HepG2 (cell line): ENCODE results near the gene RSAD2. TPM values are rescaled to one million over a fixed set of nuclear protein-coding genes. Genes with fewer than 3 reads are reported as not detected.

Experiments used
- CEBPZ ChIP-seq: IDR thresholded peaks from 2 replicates; pipeline ENCODE4 v1.6.1; 2012; ENCODE audit warnings: low read length, improper control_type of control experiment
- CHD2 ChIP-seq: IDR thresholded peaks from 2 replicates; pipeline ENCODE4 v1.6.1; 2011; ENCODE audit warnings: low read depth, low read length, improper control_type of control experiment
- HNRNPLL ChIP-seq: fragments of 200-400 bp; formaldehyde crosslinking; IDR thresholded peaks from 2 replicates; pipeline ENCODE4 v1.6.1; 2017; ENCODE audit warnings: mild to moderate bottlenecking, low read depth, low read length; ENCODE audit not compliant: poor library complexity, severe bottlenecking
- HOXA3 ChIP-seq: sonication (generic); formaldehyde crosslinking; IDR thresholded peaks from 2 replicates; pipeline ENCODE4 v1.5.0; 2020; ENCODE audit warnings: missing genetic modification reagents
- KDM5B ChIP-seq: sonication (generic); formaldehyde crosslinking; IDR thresholded peaks from 2 replicates; pipeline ENCODE4 v1.4.0; 2020; ENCODE audit warnings: missing genetic modification reagents, mild to moderate bottlenecking, borderline replicate concordance
- MEF2D ChIP-seq: sonication (generic); formaldehyde crosslinking; IDR thresholded peaks from 2 replicates; pipeline ENCODE4 v1.5.1; 2020; ENCODE audit warnings: mild to moderate bottlenecking, missing genetic modification reagents
- NCOR1 ChIP-seq: fragments of 200-600 bp; sonication (generic); IDR thresholded peaks from 2 replicates; pipeline ENCODE4 v1.7.0; 2017; ENCODE audit warnings: antibody characterized with exemption, low read length, borderline replicate concordance
- SRY ChIP-seq: sonication (generic); formaldehyde crosslinking; IDR thresholded peaks from 2 replicates; pipeline ENCODE4 v1.8.0; 2022; ENCODE audit warnings: mild to moderate bottlenecking, missing genetic modification reagents
- TARDBP ChIP-seq: sonication (generic); formaldehyde crosslinking; IDR thresholded peaks from 2 replicates; pipeline ENCODE4 v1.8.0; 2022; ENCODE audit warnings: mild to moderate bottlenecking, missing genetic modification reagents
- ZFP36L1 ChIP-seq: sonication (generic); formaldehyde crosslinking; IDR thresholded peaks from 2 replicates; pipeline ENCODE4 v1.8.0; 2022; ENCODE audit warnings: mild to moderate bottlenecking, missing genetic modification reagents, moderate library complexity
- polyA plus RNA-seq, 8 experiments: library from polyadenylated mRNA; depleted of rRNA in 3 of 8; stranded (reverse) in 7 of 8; unstranded in 1 of 8; fragments of >200 nt; fragmentation: Illumina TruSeq in 4 of 8; extraction: Trizol in 4 of 8; gene quantifications; 2 replicates each; pipeline versions ENCODE4 v1.2.1 to v1.2.3, GENCODE V29; 2011 to 2016; ENCODE audit warnings: low read depth in 4 of 8, missing spikeins in 1 of 8, mixed read lengths in 1 of 8; ENCODE audit not compliant: insufficient read depth in 1 of 8
- total RNA-seq, 5 experiments: library from RNA; depleted of rRNA; stranded (reverse); fragments of >200 nt; fragmentation: Illumina TruSeq; extraction: Trizol; gene quantifications; 2 replicates each; pipeline ENCODE4 v1.2.3, GENCODE V29; 2016; ENCODE audit warnings: low read depth in 1 of 5
- TF ChIP-seq, protein P1 (sequence below): sonication (generic); formaldehyde crosslinking; conservative IDR thresholded peaks from 2 replicates; pipeline ENCODE4 v1.4.0; 2020; ENCODE audit warnings: missing genetic modification reagents
- TF ChIP-seq, protein P2 (sequence below): sonication (generic); formaldehyde crosslinking; IDR thresholded peaks from one replicate; pipeline ENCODE4 v1.5.1; 2020; ENCODE audit warnings: mild to moderate bottlenecking, missing genetic modification reagents; ENCODE audit errors: not compliant biosample characterization
- TF ChIP-seq, protein P3 (sequence below): sonication (generic); formaldehyde crosslinking; IDR thresholded peaks from 2 replicates; pipeline ENCODE4 v1.5.1; 2020; ENCODE audit warnings: missing genetic modification reagents, mild to moderate bottlenecking, borderline replicate concordance

The RSAD2 gene
- total and polyA plus RNA-seq, 2 of the 13 experiments (the other 11 are each of a cell fraction or from before 2014, with no cell fraction given), result 0.11 TPM; not detected in 1

DNA sequence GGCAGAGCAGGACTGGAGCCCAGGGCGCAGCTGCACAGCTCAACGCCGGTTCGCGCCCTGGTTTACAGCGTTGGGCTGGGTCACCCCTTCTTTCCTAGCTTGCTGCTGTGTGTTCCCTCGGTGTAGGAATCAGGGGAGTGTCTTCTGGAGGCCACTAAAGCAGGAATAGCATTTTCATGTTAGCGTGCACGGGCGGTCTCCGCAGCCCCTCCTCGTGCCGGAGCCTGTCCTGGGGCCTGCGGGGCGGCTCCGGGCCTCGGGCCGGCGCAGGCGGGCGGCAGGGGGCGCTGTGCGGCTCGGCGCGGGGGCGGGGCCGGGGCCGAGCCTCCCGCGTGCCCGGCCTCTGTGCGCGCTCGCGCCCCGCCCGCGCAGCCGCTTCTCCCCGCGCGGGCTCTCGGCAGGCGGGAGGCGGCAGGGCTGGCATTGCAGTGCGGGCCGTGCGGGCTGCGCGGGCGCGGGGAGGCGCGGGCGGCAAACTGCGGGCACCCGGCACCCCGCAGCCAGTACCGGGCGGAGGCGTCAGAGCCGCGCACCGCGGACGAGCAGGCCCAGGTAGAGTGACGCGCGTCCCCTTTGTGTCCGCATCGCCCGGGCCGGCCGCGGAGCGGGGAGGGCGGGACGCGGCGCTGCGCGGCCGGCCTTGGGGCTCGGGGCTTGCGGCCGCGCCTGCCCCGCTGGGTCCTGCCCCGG, 39.6 kb downstream of the RSAD2 start, which contains the start of gene RNF144A (continued):
- TF ChIP-seq CEBPZ, result no peak
- peak; percentile 31; the same call in 1 of the 2 replicates for TF ChIP-seq HOXA3 (CRISPR knock-in tag)
- TF ChIP-seq, protein P1, sequence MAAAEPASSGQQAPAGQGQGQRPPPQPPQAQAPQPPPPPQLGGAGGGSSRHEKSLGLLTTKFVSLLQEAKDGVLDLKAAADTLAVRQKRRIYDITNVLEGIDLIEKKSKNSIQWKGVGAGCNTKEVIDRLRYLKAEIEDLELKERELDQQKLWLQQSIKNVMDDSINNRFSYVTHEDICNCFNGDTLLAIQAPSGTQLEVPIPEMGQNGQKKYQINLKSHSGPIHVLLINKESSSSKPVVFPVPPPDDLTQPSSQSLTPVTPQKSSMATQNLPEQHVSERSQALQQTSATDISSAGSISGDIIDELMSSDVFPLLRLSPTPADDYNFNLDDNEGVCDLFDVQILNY, result no peak
- TF ChIP-seq, protein P2, sequence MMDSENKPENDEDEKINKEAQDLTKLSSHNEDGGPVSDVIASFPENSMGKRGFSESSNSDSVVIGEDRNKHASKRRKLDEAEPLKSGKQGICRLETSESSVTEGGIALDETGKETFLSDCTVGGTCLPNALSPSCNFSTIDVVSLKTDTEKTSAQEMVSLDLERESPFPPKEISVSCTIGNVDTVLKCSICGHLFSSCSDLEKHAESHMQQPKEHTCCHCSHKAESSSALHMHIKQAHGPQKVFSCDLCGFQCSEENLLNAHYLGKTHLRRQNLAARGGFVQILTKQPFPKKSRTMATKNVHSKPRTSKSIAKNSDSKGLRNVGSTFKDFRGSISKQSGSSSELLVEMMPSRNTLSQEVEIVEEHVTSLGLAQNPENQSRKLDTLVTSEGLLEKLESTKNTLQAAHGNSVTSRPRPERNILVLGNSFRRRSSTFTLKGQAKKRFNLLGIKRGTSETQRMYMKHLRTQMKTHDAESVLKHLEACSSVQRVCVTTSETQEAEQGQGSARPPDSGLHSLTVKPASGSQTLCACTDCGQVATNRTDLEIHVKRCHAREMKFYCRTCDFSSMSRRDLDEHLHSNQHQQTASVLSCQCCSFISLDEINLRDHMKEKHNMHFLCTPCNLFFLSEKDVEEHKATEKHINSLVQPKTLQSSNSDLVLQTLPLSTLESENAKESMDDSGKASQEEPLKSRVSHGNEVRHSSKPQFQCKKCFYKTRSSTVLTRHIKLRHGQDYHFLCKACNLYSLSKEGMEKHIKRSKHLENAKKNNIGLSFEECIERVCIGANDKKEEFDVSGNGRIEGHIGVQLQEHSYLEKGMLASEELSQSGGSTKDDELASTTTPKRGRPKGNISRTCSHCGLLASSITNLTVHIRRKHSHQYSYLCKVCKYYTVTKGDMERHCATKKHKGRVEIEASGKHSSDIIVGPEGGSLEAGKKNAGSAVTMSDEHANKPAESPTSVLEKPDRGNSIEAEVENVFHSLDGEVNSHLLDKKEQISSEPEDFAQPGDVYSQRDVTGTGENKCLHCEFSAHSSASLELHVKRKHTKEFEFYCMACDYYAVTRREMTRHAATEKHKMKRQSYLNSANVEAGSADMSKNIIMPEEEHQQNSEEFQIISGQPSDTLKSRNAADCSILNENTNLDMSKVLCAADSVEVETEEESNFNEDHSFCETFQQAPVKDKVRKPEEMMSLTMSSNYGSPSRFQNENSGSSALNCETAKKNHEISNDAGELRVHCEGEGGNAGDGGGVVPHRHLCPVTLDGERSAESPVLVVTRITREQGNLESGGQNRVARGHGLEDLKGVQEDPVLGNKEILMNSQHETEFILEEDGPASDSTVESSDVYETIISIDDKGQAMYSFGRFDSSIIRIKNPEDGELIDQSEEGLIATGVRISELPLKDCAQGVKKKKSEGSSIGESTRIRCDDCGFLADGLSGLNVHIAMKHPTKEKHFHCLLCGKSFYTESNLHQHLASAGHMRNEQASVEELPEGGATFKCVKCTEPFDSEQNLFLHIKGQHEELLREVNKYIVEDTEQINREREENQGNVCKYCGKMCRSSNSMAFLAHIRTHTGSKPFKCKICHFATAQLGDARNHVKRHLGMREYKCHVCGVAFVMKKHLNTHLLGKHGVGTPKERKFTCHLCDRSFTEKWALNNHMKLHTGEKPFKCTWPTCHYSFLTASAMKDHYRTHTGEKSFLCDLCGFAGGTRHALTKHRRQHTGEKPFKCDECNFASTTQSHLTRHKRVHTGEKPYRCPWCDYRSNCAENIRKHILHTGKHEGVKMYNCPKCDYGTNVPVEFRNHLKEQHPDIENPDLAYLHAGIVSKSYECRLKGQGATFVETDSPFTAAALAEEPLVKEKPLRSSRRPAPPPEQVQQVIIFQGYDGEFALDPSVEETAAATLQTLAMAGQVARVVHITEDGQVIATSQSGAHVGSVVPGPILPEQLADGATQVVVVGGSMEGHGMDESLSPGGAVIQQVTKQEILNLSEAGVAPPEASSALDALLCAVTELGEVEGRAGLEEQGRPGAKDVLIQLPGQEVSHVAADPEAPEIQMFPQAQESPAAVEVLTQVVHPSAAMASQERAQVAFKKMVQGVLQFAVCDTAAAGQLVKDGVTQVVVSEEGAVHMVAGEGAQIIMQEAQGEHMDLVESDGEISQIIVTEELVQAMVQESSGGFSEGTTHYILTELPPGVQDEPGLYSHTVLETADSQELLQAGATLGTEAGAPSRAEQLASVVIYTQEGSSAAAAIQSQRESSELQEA, result no peak
- no peak for TF ChIP-seq MEF2D
- TF ChIP-seq CHD2, result no peak
- TF ChIP-seq TARDBP (CRISPR knock-in tag), result peak; percentile 46; the same call in 1 of the 2 replicates
- TF ChIP-seq SRY, result peak; percentile 67; the same call in 1 of the 2 replicates
- TF ChIP-seq NCOR1, result no peak
- peak; percentile 66; the same call in 1 of the 2 replicates for TF ChIP-seq KDM5B (CRISPR knock-in tag)
- TF ChIP-seq, protein P3, sequence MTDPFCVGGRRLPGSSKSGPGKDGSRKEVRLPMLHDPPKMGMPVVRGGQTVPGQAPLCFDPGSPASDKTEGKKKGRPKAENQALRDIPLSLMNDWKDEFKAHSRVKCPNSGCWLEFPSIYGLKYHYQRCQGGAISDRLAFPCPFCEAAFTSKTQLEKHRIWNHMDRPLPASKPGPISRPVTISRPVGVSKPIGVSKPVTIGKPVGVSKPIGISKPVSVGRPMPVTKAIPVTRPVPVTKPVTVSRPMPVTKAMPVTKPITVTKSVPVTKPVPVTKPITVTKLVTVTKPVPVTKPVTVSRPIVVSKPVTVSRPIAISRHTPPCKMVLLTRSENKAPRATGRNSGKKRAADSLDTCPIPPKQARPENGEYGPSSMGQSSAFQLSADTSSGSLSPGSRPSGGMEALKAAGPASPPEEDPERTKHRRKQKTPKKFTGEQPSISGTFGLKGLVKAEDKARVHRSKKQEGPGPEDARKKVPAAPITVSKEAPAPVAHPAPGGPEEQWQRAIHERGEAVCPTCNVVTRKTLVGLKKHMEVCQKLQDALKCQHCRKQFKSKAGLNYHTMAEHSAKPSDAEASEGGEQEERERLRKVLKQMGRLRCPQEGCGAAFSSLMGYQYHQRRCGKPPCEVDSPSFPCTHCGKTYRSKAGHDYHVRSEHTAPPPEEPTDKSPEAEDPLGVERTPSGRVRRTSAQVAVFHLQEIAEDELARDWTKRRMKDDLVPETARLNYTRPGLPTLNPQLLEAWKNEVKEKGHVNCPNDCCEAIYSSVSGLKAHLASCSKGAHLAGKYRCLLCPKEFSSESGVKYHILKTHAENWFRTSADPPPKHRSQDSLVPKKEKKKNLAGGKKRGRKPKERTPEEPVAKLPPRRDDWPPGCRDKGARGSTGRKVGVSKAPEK, result no peak
- no peak for TF ChIP-seq ZFP36L1 (CRISPR knock-in tag)
- TF ChIP-seq HNRNPLL, result no peak
